Adipocyte (in vitro differentiated cells): ENCODE results near the gene IFI6.
"Not testable (repeated sequence)": the region's sequence is repeated elsewhere in the genome, so short reads cannot be mapped to it uniquely, and the experiment has no call there.

Experiments used
- DNase-seq: peaks from one replicate; pipeline ENCODE4 v3.0.0-alpha.2; 2015; ENCODE audit warnings: low read depth
- H3K27me3 ChIP-seq: replicated peaks from 2 replicates; pipeline ENCODE4 v1.7.0; 2013; ENCODE audit warnings: mild to moderate bottlenecking, low read length, moderate library complexity; ENCODE audit not compliant: control insufficient read depth, insufficient read depth
- H3K36me3 ChIP-seq: 2 replicates; pipeline ENCODE4 v1.7.0; 2013; ENCODE audit warnings: low read length, mild to moderate bottlenecking, moderate library complexity; ENCODE audit not compliant: control insufficient read depth, insufficient read depth, severe bottlenecking
- H3K4me1 ChIP-seq: 2 replicates; pipeline ENCODE4 v1.7.0; 2013; ENCODE audit warnings: mild to moderate bottlenecking, low read length, moderate library complexity; ENCODE audit not compliant: control insufficient read depth, insufficient read depth
- H3K4me3 ChIP-seq: 2 replicates; pipeline ENCODE4 v1.7.0; 2013; ENCODE audit warnings: mild to moderate bottlenecking, low read length, moderate library complexity
- H3K9ac ChIP-seq: 2 replicates; pipeline ENCODE4 v1.7.0; 2013; ENCODE audit warnings: mild to moderate bottlenecking, low read length, moderate library complexity
- H3K9me3 ChIP-seq: 2 replicates; pipeline ENCODE4 v1.7.0; 2013; ENCODE audit warnings: mild to moderate bottlenecking, low read length, moderate library complexity; ENCODE audit not compliant: control insufficient read depth

IFI6 gene

DNA sequence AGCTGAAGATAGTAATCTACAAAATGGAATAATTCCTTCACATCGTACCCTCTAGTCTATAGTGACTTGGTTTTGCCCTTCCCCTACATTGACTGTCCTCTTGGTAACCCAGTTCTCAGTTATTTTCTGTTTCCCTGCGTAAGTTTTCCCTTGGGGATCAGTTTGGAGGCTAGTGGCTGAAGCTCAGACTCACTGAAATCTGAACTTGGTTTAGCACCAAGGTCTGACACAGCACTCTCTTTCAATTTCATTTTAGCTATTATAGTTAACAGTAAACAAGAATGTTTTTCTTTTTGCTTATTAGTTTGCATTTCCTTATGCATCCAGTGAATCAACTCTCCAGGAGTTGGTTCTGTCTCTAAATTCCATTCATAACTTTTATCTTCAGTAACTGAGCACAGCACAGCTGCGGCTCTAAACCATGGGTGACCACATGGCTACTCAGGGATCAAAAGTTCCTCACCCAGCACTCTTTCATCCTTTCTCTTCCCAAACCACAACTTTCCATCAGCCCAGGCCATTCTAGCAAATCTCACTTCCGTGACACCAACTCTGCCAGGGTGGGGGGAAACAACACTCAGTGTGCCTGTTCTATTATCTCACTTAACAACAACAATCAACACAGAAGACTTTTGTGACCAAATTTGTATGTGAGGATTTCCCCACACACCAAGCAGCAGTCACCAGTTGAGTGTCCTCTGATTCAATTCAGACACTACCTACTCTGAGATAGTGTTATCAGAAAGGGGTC lies 17.6 kb upstream of the IFI6 start:
- H3K4me3 ChIP-seq, result peak overlapping the region; percentile 69
- peak overlapping the region; percentile 57 for H3K9ac ChIP-seq
- H3K9me3 ChIP-seq, result no peaks in the 10 kb centered on the region
- no peaks in the 10 kb centered on the region for H3K36me3 ChIP-seq
- H3K4me1 ChIP-seq, result peaks cover 15% of the 10 kb centered on the region
- H3K27me3 ChIP-seq, result no peaks in the 10 kb centered on the region
- peak; percentile 67 for DNase-seq

DNA sequence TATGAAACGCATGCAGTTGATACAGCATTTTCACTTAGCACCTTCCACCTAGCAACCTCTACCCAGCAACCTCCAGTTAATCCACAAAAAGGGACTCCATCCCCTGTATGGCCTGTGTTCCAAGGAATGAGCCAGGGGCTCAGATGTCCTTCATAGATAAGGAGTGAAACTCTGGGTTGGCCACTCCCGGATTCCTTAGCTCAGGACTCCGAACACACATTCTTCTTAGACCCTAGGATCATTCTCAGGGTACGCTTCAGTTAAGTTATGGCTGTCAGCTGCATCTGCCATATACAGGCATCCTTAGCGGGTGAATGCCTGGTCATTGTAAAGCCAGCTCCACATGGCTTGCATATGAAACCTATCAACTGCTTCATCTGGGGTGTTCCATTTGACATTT lies 15.9 kb upstream of the IFI6 start:
- Histone ChIP-seq H3K36me3 (no peaks in the 10 kb centered on the region), H3K9ac (no peak overlapping the region), H3K4me3 (no peak overlapping the region), H3K27me3 (peaks cover 3% of the 10 kb centered on the region), H3K4me1 (peaks cover 15% of the 10 kb centered on the region), H3K9me3 (no peaks in the 10 kb centered on the region)
- DNase-seq, result no peak

DNA sequence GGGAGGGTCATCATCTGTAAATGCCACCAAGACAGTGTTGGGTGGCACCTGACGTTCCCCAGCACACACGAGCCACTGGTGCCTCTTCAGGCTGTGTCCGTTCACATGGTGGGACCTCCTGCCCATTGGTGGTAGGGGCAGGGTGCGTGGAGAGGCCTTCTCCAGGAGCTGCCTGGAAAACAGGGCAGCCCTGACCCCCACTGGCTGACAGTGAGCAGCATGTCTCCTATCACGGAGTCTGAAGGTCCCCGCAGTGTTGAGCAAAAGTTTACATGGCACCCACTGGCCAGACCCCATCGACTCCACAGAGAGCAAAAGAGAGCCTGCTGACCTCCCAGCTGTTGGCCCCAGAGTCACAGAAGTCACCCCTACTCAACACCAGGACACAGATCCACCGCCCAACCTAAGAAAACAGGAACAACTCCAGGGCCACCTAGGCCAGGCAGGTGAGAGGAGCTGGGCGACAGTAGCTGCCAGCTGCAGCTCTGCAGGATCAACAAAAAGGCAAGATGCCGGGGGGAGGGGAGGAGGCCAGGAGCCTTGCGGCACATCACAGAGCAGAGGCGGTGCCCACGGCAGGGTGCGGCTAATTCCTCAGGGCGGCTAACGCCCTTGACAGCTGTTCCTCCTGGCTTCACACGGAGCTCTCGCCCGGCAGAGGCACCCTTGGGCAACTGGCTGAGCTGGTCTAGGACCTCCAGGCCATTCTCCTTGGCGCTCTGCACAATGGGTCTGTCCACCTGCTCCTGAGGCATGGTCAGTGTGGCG lies 14.4 kb upstream of the IFI6 start:
- DNase-seq, result no peak
- Histone ChIP-seq H3K4me1 (peaks cover 15% of the 10 kb centered on the region), H3K36me3 (no peaks in the 10 kb centered on the region), H3K4me3 (no peak overlapping the region), H3K9ac (no peak overlapping the region), H3K27me3 (peaks cover 3% of the 10 kb centered on the region), H3K9me3 (peaks cover 13% of the 10 kb centered on the region)

DNA sequence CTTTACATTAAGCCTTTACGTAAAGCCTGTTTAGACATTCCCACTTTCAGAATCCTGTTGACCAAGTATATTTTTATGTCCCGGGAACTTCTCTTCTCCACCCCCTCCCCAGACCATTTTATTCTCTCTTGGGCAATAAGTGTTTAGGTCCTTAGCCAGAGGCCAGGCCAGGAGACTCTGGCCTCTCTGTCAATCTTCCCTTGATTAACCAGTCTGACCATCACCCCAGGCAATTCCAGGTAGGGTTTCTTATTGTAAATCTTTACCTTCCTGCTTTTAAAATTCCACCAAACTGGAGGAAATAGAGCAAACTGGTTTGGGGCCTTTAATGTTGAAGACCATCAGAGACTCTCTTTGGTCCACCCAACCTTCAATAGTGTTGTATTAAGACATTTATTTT lies 12.2 kb upstream of the IFI6 start:
- Histone ChIP-seq H3K36me3 (no peaks in the 10 kb centered on the region), H3K27me3 (peaks cover 3% of the 10 kb centered on the region), H3K4me1 (peaks cover 4% of the 10 kb centered on the region), H3K9me3 (peaks cover 22% of the 10 kb centered on the region), H3K4me3 (no peak overlapping the region), H3K9ac (no peak overlapping the region)
- no peak for DNase-seq

DNA sequence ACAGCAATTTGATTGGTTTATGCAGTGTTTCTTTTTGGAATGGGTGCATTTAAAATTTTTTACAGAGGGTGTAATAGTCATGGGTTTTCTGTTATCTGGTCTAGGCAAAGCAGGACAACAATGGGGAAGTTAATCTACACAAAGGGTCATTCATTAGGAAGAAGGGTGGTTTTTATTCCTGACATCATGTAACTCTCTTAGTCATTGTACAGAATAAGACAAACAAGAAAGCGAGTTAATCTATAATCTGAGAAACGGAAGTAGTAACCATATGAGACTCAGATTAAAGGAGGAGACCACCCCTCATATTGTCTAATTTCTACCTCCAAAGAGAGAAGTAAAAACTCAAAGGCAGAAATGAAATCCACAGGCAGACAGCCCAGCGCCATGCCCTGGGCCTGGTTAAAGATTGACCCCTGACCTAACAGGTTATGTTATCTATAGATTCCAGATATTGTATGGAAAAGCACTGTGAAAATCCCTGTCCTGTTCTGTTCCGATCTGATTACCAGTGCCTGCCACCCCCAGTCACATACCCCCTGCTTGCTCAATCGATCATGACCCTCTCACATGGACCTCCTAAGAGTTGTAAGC lies 10.5 kb upstream of the IFI6 start:
- Histone ChIP-seq H3K27me3 (peaks cover 3% of the 10 kb centered on the region), H3K9me3 (peaks cover 22% of the 10 kb centered on the region), H3K9ac (no peak overlapping the region), H3K36me3 (no peaks in the 10 kb centered on the region), H3K4me3 (no peak overlapping the region), H3K4me1 (no peaks in the 10 kb centered on the region)
- DNase-seq, result no peak

DNA sequence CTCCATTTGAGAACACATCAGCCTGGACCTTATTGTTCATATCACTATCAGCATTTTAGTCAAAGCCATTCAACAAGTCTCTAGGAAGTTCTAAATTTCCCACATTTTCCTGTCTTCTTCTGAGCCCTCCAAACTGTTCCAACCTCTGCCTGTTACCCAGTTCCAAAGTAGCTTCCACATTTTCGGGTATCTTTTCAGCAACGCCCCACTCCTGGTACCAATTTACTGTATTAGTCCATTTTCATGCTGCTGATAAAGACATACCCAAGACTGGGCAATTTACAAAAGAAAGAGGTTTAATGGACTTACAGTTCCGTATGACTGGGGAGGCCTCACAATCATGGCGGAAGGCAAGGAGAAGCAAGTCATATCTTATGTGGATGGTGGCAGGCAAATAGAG lies 9.6 kb upstream of the IFI6 start:
- peaks cover 22% of the 10 kb centered on the region for H3K9me3 ChIP-seq
- H3K9ac ChIP-seq, H3K4me1 ChIP-seq, H3K4me3 ChIP-seq, DNase-seq, H3K36me3 ChIP-seq, H3K27me3 ChIP-seq: not testable (repeated sequence)

DNA sequence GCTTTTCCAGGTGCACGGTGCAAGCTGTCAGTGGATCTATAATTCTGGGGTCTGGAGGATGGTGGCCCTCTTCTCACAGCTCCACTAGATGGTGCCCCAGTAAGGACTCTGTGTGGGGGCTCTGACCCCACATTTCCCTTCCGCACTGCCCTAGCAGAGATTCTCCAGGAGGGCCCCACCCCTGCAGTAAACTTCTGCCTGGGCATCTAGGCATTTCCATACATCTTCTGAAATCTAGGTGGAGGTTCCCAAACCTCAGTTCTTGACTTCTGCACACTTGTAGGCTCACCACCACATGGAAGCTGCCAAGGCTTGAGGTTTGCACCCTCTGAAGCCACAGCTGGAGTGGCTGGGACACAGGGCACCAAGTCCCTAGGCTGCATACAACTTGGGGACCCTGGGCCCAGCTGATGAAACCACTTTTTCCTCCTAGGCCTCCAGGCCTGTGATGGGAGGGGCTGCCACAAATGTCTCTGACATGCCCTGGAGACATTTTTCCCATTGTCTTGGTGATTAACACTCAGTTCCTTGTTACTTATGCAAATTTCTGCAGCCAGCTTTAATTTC lies 8.3 kb upstream of the IFI6 start:
- H3K4me3 ChIP-seq, H3K4me1 ChIP-seq, H3K9ac ChIP-seq, H3K27me3 ChIP-seq, H3K36me3 ChIP-seq, DNase-seq: not testable (repeated sequence)
- peaks cover 22% of the 10 kb centered on the region for H3K9me3 ChIP-seq

DNA sequence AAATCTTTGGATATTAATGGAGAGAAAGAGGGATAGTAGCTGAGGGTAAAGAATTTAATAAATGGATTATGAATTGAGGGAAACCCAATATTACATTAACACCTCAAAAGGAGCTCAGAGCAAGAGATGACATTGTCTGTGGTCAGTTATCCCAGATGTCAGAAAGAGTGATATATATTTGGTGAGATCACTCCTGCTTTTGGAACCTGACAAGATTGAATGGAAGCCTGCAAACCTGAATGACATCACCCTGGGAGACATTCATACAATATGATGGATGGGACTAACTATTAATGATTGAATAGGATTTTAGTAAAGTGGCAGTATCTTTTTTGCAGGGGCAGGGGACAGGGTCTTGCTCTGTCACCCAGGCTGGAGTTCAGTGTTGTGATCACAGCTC lies 6.8 kb upstream of the IFI6 start:
- H3K36me3 ChIP-seq, result no peaks in the 10 kb centered on the region
- no peaks in the 10 kb centered on the region for H3K4me1 ChIP-seq
- DNase-seq, result no peak
- peaks cover 22% of the 10 kb centered on the region for H3K9me3 ChIP-seq
- no peak overlapping the region for H3K4me3 ChIP-seq
- no peak overlapping the region for H3K9ac ChIP-seq
- H3K27me3 ChIP-seq, result peaks cover 2% of the 10 kb centered on the region

DNA sequence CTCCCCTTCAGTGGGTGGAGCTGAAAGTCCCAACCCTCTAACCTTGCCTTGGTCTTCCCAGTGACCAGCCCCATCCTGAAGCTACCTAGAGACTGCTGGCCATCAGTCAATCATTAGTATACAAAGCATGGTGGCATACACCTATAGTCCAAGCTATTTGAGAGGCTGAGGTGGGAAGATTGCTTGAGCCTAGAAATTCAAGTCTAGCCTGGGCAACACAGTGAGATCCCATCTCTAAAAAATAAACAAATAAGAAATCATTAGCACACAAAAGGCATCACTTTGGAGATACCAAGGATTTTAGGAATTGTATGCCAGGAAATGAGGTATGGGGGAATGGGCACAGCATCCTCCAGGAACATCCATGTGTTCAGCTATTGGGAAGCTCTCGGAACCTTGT lies 4.4 kb upstream of the IFI6 start:
- H3K36me3 ChIP-seq, result no peaks in the 10 kb centered on the region
- no peak overlapping the region for H3K9ac ChIP-seq

DNA sequence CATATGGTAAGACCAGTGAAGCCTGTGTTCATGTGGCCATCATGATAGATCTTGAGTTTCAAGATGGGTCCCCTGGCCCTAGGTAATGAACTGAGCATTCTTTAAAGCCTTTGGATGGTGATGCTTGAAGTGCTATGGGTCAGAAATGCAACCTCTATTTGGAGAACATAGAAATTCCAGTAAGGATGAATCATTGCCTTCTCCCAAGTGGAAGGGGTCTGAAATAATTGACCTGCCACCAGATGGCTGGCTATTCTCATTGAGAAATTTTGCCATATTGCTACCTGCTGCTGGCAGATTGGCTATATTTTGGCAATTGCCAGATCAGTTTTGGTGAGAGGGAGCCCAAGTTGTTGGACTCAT lies 739 bp upstream of the IFI6 start:
- peak overlapping the region; percentile 91 for H3K4me3 ChIP-seq
- H3K4me1 ChIP-seq, result peaks cover 33% of the 10 kb centered on the region
- DNase-seq, result peak; percentile 53
- no peaks in the 10 kb centered on the region for H3K36me3 ChIP-seq
- H3K9me3 ChIP-seq, result no peaks in the 10 kb centered on the region
- no peaks in the 10 kb centered on the region for H3K27me3 ChIP-seq
- H3K9ac ChIP-seq, result peak overlapping the region; percentile 90

More for the DNA sequence above, 4.4 kb upstream of the IFI6 start:
- Histone ChIP-seq H3K27me3 (no peaks in the 10 kb centered on the region), H3K4me3 (no peak overlapping the region), H3K4me1 (peaks cover 14% of the 10 kb centered on the region), H3K9me3 (peaks cover 8% of the 10 kb centered on the region)
- no peak for DNase-seq

DNA sequence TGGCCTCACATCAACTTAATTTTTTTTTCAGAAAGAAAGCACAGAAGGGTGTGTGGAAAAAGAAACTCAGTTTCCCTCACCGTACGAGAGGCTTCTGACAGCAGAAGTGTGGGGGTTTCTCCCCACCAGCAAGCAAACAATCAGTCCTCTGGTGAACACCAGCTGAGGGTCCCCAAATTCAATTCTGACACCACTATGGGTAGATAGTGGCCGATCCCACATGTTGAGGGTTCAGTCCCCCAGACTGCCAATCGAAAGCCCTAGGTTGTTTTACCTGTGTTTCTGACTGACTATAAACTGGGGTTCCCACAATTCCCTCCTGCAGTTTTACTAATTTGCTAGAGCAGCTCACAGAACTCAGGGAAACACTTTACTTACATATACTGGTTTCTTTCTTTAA lies 2.1 kb downstream of the IFI6 start:
- H3K9me3 ChIP-seq, result no peaks in the 10 kb centered on the region
- no peaks in the 10 kb centered on the region for H3K27me3 ChIP-seq
- DNase-seq, result no peak

More for the DNA sequence above, 2.1 kb downstream of the IFI6 start:
- Histone ChIP-seq H3K36me3 (no peaks in the 10 kb centered on the region), H3K4me3 (peak overlapping the region; percentile 78), H3K4me1 (peaks cover 33% of the 10 kb centered on the region), H3K9ac (peak overlapping the region; percentile 44)
